Measurements from ENCODE around the gene ATP13A3. TPM values are rescaled to one million over a fixed set of nuclear protein-coding genes. Genes with fewer than 3 reads are reported as not detected.

Gene ATP13A3
- total RNA-seq, 1 donor from 2014 or later: 91.9 TPM

- TF ChIP-seq CTCF (IDR thresholded peaks at IDR 0.05): no peak
- no peaks in the 10 kb centered on the region for H3K4me1 Mint-ChIP-seq
- ChIA-PET POLR2A (no interaction called here), CTCF (no interaction called here)
- H3K27me3 Mint-ChIP-seq: peaks cover 41% of the 10 kb centered on the region
- intact Hi-C loops (cut with micrococcal nuclease): no loop called here
- H3K4me3 Mint-ChIP-seq: no peak overlapping the region
- no peaks in the 10 kb centered on the region for H3K36me3 Mint-ChIP-seq (ENCODE audit: low read depth)
- H3K27ac Mint-ChIP-seq: no peak overlapping the region
- no peaks in the 10 kb centered on the region for H3K9me3 Mint-ChIP-seq
- no peak for ATAC-seq (ENCODE audit: low read depth)
- DNase-seq: no peak
Observed at GRCh38 chr3:194377708-194378107, 109.1 kb downstream of the ATP13A3 start.

GRCh38 chr3:194376241-194376560, 110.6 kb downstream of the ATP13A3 start:
- H3K27ac Mint-ChIP-seq: no peak overlapping the region
- no peaks in the 10 kb centered on the region for H3K9me3 Mint-ChIP-seq
- peaks cover 46% of the 10 kb centered on the region for H3K27me3 Mint-ChIP-seq
- no peak for DNase-seq
- no peaks in the 10 kb centered on the region for H3K36me3 Mint-ChIP-seq (ENCODE audit: low read depth)
- TF ChIP-seq CTCF (IDR thresholded peaks at IDR 0.05): no peak
- ATAC-seq (ENCODE audit: low read depth): no peak
- POLR2A ChIA-PET: no interaction called here
- no peak overlapping the region for H3K4me3 Mint-ChIP-seq
- H3K4me1 Mint-ChIP-seq: no peaks in the 10 kb centered on the region
- intact Hi-C loops (cut with micrococcal nuclease): no loop called here
- CTCF ChIA-PET: no interaction called here

- peaks cover 48% of the 10 kb centered on the region for H3K27me3 Mint-ChIP-seq
- H3K36me3 Mint-ChIP-seq (ENCODE audit: low read depth): no peaks in the 10 kb centered on the region
- H3K9me3 Mint-ChIP-seq: no peaks in the 10 kb centered on the region
- CTCF ChIA-PET: no interaction called here
- POLR2A ChIA-PET: no interaction called here
- ATAC-seq (ENCODE audit: low read depth) (no peak), DNase-seq (no peak)
- no peak overlapping the region for H3K27ac Mint-ChIP-seq
- no peaks in the 10 kb centered on the region for H3K4me1 Mint-ChIP-seq
- intact Hi-C loops (cut with micrococcal nuclease): no loop called here
- H3K4me3 Mint-ChIP-seq: no peak overlapping the region
- TF ChIP-seq CTCF (IDR thresholded peaks at IDR 0.05): no peak
Observed at GRCh38 chr3:194375473-194376240, 111.1 kb downstream of the ATP13A3 start.

- Mint-ChIP-seq H3K4me3 (no peak overlapping the region), H3K27me3 (peaks cover 48% of the 10 kb centered on the region)
Observed at GRCh38 chr3:194374935-194375334, 111.9 kb downstream of the ATP13A3 start.

GRCh38 chr3:194373899-194374298, 112.9 kb downstream of the ATP13A3 start:
- ChIA-PET POLR2A (no interaction called here), CTCF (no interaction called here)
- Mint-ChIP-seq H3K4me3 (no peak overlapping the region), H3K36me3 (ENCODE audit: low read depth) (no peaks in the 10 kb centered on the region), H3K27ac (no peak overlapping the region), H3K4me1 (no peaks in the 10 kb centered on the region), H3K9me3 (no peaks in the 10 kb centered on the region), H3K27me3 (peaks cover 47% of the 10 kb centered on the region)
- intact Hi-C loops (cut with micrococcal nuclease): no loop called here
- DNase-seq (no peak), ATAC-seq (ENCODE audit: low read depth) (no peak)
- no peak for TF ChIP-seq CTCF (IDR thresholded peaks at IDR 0.05)

More at GRCh38 chr3:194374935-194375334, 111.9 kb downstream of the ATP13A3 start:
- TF ChIP-seq CTCF (IDR thresholded peaks at IDR 0.05): no peak
- Mint-ChIP-seq H3K9me3 (no peaks in the 10 kb centered on the region), H3K36me3 (ENCODE audit: low read depth) (no peaks in the 10 kb centered on the region), H3K4me1 (no peaks in the 10 kb centered on the region), H3K27ac (no peak overlapping the region)
- ATAC-seq (ENCODE audit: low read depth): no peak
- DNase-seq: no peak
- intact Hi-C loops (cut with micrococcal nuclease): no loop called here
- ChIA-PET CTCF (no interaction called here), POLR2A (no interaction called here)
